H1 (cell line): ENCODE data around the gene IQCC. TPM values are rescaled to one million over a fixed set of nuclear protein-coding genes. Genes with fewer than 3 reads are reported as not detected.

Source experiments
- CTCF ChIA-PET: fragments of 300-600 bp; sonication (Branson Sonifier 250); formaldehyde crosslinking; loops from one replicate; lab custom pipeline; 2021; ENCODE audit not compliant: partially characterized antibody; lab: Charles Lee
- POLR2A ChIA-PET: fragments of 300-600 bp; sonication (Branson Sonifier 250); formaldehyde crosslinking; loops from one replicate; lab custom pipeline; 2021; ENCODE audit warnings: inconsistent platforms; ENCODE audit not compliant: partially characterized antibody; lab: Charles Lee
- DNase-seq, 2 experiments: peaks; one replicate each; pipeline versions ENCODE4 v3.0.0 to v3.0.0-alpha.2; 2010 to 2022; ENCODE audit warnings: low spot score in 2 of 2, low read depth in 1 of 2, mixed read lengths in 1 of 2
- FAIRE-seq: peaks from 2 replicates; lab custom pipeline; 2011; peaks lifted over from hg19 to GRCh38; lab: Jason Lieb, UNC
- H2AFZ ChIP-seq: 2 replicates; pipeline ENCODE4 v1.8.1; 2012; ENCODE audit warnings: low read length, inconsistent platforms
- H2AK5ac ChIP-seq: 2 replicates; pipeline ENCODE4 v1.6.1; 2013; ENCODE audit warnings: low read depth, low read length
- H2BK120ac ChIP-seq: replicated peaks from 2 replicates; pipeline ENCODE3; 2013; ENCODE audit warnings: low read depth, low read length, inconsistent platforms
- H2BK12ac ChIP-seq: 2 replicates; pipeline ENCODE4 v1.6.1; 2013; ENCODE audit warnings: low read depth, low read length
- H2BK15ac ChIP-seq: 2 replicates; pipeline ENCODE4 v1.6.1; 2013; ENCODE audit warnings: low read length
- H2BK20ac ChIP-seq: 2 replicates; pipeline ENCODE4 v1.6.1; 2013; ENCODE audit warnings: low read length
- H2BK5ac ChIP-seq: 2 replicates; pipeline ENCODE4 v1.6.1; 2013; ENCODE audit warnings: low read depth, low read length
- H3K14ac ChIP-seq: 2 replicates; pipeline ENCODE4 v1.6.1; 2013; ENCODE audit warnings: inconsistent platforms; ENCODE audit not compliant: insufficient read length
- H3K18ac ChIP-seq: 2 replicates; pipeline ENCODE4 v1.6.1; 2013; ENCODE audit warnings: low read length; ENCODE audit errors: extremely low read depth
- H3K23ac ChIP-seq: 2 replicates; pipeline ENCODE4 v1.6.1; 2013; ENCODE audit warnings: inconsistent platforms; ENCODE audit not compliant: insufficient read length
- H3K23me2 ChIP-seq: 2 replicates; pipeline ENCODE4 v1.6.1; 2013; ENCODE audit warnings: low read depth, low read length
- H3K27ac ChIP-seq: 2 replicates; pipeline ENCODE4 v1.6.1; 2011; ENCODE audit warnings: low read depth, low read length, inconsistent platforms
- H3K27me3 ChIP-seq, 4 experiments: replicated peaks in 1 of 4; 1 replicate in 1 of 4; 2 replicates in 3 of 4; pipeline versions ENCODE4 v1.6.1 to v1.8.1; 2011 to 2013; ENCODE audit warnings: low read length in 3 of 4, mild to moderate bottlenecking in 3 of 4, inconsistent platforms in 2 of 4, mixed read lengths in 2 of 4, moderate library complexity in 1 of 4; ENCODE audit not compliant: control insufficient read depth in 3 of 4, insufficient read depth in 3 of 4; ENCODE audit errors: extremely low read depth in 1 of 4
- H3K36me3 ChIP-seq, 4 experiments: 2 replicates each; pipeline versions ENCODE4 v1.6.1 to v1.8.1; 2011 to 2013; ENCODE audit warnings: mild to moderate bottlenecking in 4 of 4, low read length in 3 of 4, moderate library complexity in 2 of 4, control low read depth in 1 of 4, inconsistent platforms in 1 of 4; ENCODE audit not compliant: insufficient read depth in 4 of 4, control insufficient read depth in 2 of 4
- H3K4ac ChIP-seq: replicated peaks from 2 replicates; pipeline ENCODE3; 2013; ENCODE audit warnings: low read length, low read depth, mixed read lengths, inconsistent platforms; ENCODE audit not compliant: insufficient read length
- H3K4me1 ChIP-seq, 4 experiments: replicated peaks in 1 of 4; 1 replicate in 1 of 4; 2 replicates in 3 of 4; pipeline versions ENCODE4 v1.6.1 to v1.8.1; 2011 to 2013; ENCODE audit warnings: low read length in 3 of 4, inconsistent platforms in 2 of 4, mixed read lengths in 1 of 4; ENCODE audit not compliant: insufficient read depth in 4 of 4, control insufficient read depth in 3 of 4
- H3K4me2 ChIP-seq, 2 experiments: 2 replicates each; pipeline versions ENCODE4 v1.6.1 to v1.8.1; 2011 to 2013; ENCODE audit warnings: low read depth in 2 of 2, low read length in 2 of 2, control low read depth in 1 of 2, inconsistent platforms in 1 of 2, mild to moderate bottlenecking in 1 of 2; ENCODE audit not compliant: insufficient read depth in 1 of 2
- H3K4me3 ChIP-seq, 4 experiments: fragments of 200-600, 300-600 bp in 1 of 4; sonication (generic), shearing (Covaris generic), sonication (Bioruptor Twin) in 1 of 4; 2 replicates each; pipeline versions ENCODE4 v1.5.1 to v1.8.1; 2011 to 2016; ENCODE audit warnings: low read length in 4 of 4, low read depth in 3 of 4, control low read depth in 2 of 4, inconsistent platforms in 2 of 4, mild to moderate bottlenecking in 2 of 4, mixed read lengths in 1 of 4, moderate library complexity in 1 of 4; ENCODE audit not compliant: insufficient read depth in 2 of 4; ENCODE audit errors: extremely low read depth in 1 of 4
- H3K56ac ChIP-seq: replicated peaks from 2 replicates; pipeline ENCODE3; 2013; ENCODE audit warnings: low read depth, mild to moderate bottlenecking, mixed read lengths, low read length, inconsistent platforms; ENCODE audit not compliant: insufficient read length
- H3K79me1 ChIP-seq: 2 replicates; pipeline ENCODE4 v1.6.1; 2013; ENCODE audit warnings: low read depth, low read length, control low read depth
- H3K79me2 ChIP-seq, 2 experiments: 2 replicates each; pipeline versions ENCODE4 v1.6.1 to v1.8.1; 2012 to 2013; ENCODE audit warnings: low read length in 2 of 2, mild to moderate bottlenecking in 2 of 2, inconsistent platforms in 1 of 2; ENCODE audit not compliant: insufficient read depth in 2 of 2, control insufficient read depth in 1 of 2
- H3K9ac ChIP-seq, 4 experiments: replicated peaks in 1 of 4; 1 replicate in 1 of 4; 2 replicates in 3 of 4; pipeline versions ENCODE4 v1.6.1 to v1.8.1; 2011 to 2013; ENCODE audit warnings: low read depth in 3 of 4, low read length in 3 of 4, control low read depth in 2 of 4, mild to moderate bottlenecking in 2 of 4, moderate library complexity in 2 of 4, inconsistent platforms in 1 of 4; ENCODE audit errors: extremely low read depth in 1 of 4
- H3K9me3 ChIP-seq, 2 experiments: 2 replicates each; pipeline versions ENCODE4 v1.6.1 to v1.8.1; 2012 to 2013; ENCODE audit warnings: mild to moderate bottlenecking in 2 of 2, moderate library complexity in 2 of 2, control low read depth in 1 of 2, inconsistent platforms in 1 of 2, low read depth in 1 of 2, low read length in 1 of 2, mixed read lengths in 1 of 2; ENCODE audit not compliant: insufficient read depth in 2 of 2
- H4K20me1 ChIP-seq, 2 experiments: replicated peaks in 1 of 2; 2 replicates each; pipeline versions ENCODE3 to v1.8.1; 2011 to 2013; ENCODE audit warnings: inconsistent platforms in 2 of 2, low read length in 2 of 2, mild to moderate bottlenecking in 1 of 2; ENCODE audit not compliant: insufficient read depth in 2 of 2, control insufficient read depth in 1 of 2
- H4K5ac ChIP-seq: 2 replicates; pipeline ENCODE4 v1.6.1; 2013; ENCODE audit warnings: low read length, low read depth, mixed read lengths, inconsistent platforms; ENCODE audit not compliant: insufficient read length
- H4K8ac ChIP-seq: 2 replicates; pipeline ENCODE4 v1.8.0; 2013; ENCODE audit warnings: mild to moderate bottlenecking, moderate library complexity, low read length, inconsistent platforms; ENCODE audit not compliant: insufficient read depth; ENCODE audit errors: extremely low read depth
- H4K91ac ChIP-seq: replicated peaks from 2 replicates; pipeline ENCODE3; 2013; ENCODE audit warnings: low read length, mixed read lengths, inconsistent platforms; ENCODE audit not compliant: insufficient read length
- CBX5 ChIP-seq: fragments of 300-800, 300-1000 bp; sonication (generic); IDR thresholded peaks from 2 replicates; pipeline ENCODE4 v1.7.1; 2016; ENCODE audit warnings: antibody characterized with exemption, low read length, low read depth
- NANOG ChIP-seq: IDR thresholded peaks from 2 replicates; pipeline ENCODE4 v1.6.1; 2011; ENCODE audit warnings: low read length, low read depth, mild to moderate bottlenecking, inconsistent platforms; ENCODE audit not compliant: insufficient read depth, poor library complexity, severe bottlenecking
- RFX5 ChIP-seq: IDR thresholded peaks from 2 replicates; pipeline ENCODE4 v1.6.1; 2011; ENCODE audit warnings: low read depth, low read length, improper control_type of control experiment, borderline replicate concordance
- WGBS, 2 experiments: shearing (Covaris generic) in 1 of 2; methylation state at CpG; one replicate each; pipeline versions ENCODE4 v1.1.6 to v1.1.7; 2013 to 2015; ENCODE audit warnings: low lambda C conversion rate in 2 of 2, mixed read lengths in 2 of 2, inconsistent platforms in 1 of 2, low coverage in 1 of 2, missing lambda C conversion rate in 1 of 2; ENCODE audit not compliant: insufficient replicate concordance in 2 of 2, insufficient coverage in 1 of 2, insufficient read length in 1 of 2; ENCODE audit errors: extremely low coverage in 1 of 2, missing lambda C conversion rate in 1 of 2; 5-methylcytosine and 5-hydroxymethylcytosine counted together
- polyA plus RNA-seq, 7 experiments: library from polyadenylated mRNA; depleted of rRNA in 3 of 7; stranded (reverse) in 5 of 7; unstranded in 2 of 7; fragments of >200 nt in 5 of 7; fragments of 200-250 nt in 2 of 7; gene quantifications; 1 replicate in 5 of 7; 2 replicates in 1 of 7; 4 replicates in 1 of 7; pipeline versions ENCODE4 v1.2.1 to v1.2.3, GENCODE V29; 2011 to 2013; ENCODE audit warnings: missing spikeins in 2 of 7, mixed read lengths in 2 of 7
- total RNA-seq: library from RNA; stranded (reverse); fragmentation: NEBNext Ultra II Directional; extraction: Animal tissue kit (Norgen Biotek cat#: 25700); gene quantifications from 2 replicates; pipeline ENCODE4 v1.2.1, GENCODE V29; 2021

IQCC gene
- total and polyA plus RNA-seq, 2 of the 8 experiments (the other 6 are each of a cell fraction or from before 2014, with no cell fraction given), result 2.5 to 4.2 TPM

DNA sequence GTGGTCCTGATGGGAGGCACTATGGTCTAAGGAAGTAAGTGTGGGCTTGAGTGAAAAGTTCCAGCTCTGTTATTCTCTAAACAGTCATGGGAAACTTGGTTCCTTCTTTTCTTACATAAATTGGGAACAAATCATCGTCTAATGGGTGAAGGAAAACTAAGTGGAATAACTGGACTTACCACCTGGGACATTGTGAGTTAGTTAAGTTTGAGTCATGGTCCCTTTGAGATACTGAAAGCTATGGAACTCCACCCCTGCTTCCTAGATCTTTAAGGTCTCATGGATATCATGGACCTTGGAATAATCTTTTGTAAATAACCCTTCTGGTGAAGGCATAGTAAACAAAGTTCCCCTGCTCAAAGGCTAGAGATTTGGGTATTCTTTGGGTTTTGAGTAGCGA lies 42.1 kb upstream of the IQCC start:
- H3K14ac ChIP-seq, result no peak overlapping the region
- H2BK15ac ChIP-seq, result no peak overlapping the region
- no peaks in the 10 kb centered on the region for H3K4me1 ChIP-seq
- H2BK12ac ChIP-seq, result no peak overlapping the region
- no peak for DNase-seq
- no peaks in the 10 kb centered on the region; the same call in 1 of the 2 replicates for H3K23me2 ChIP-seq
- H2BK5ac ChIP-seq, result no peak overlapping the region
- H3K4me2 ChIP-seq, result no peak overlapping the region
- TF ChIP-seq RFX5 (no peak), NANOG (no peak), CBX5 (no peak)
- TF ChIP-seq, all 59 proteins: peak for 0
- Histone ChIP-seq H4K91ac (no peak overlapping the region), H2AK5ac (no peak overlapping the region), H4K20me1 (peaks cover 0 to 2% of the 10 kb centered on the region in 2 experiments), H3K27me3 (no peaks in the 10 kb centered on the region), H3K79me2 (no peaks in the 10 kb centered on the region), H3K56ac (no peak overlapping the region), H2BK120ac (no peak overlapping the region), H3K9me3 (no peaks in the 10 kb centered on the region), H4K5ac (no peak overlapping the region), H2BK20ac (no peak overlapping the region), H3K23ac (no peak overlapping the region), H3K36me3 (peaks cover 11 to 75% (median 53%) of the 10 kb centered on the region in 4 experiments), H2AFZ (no peak overlapping the region), H3K18ac (no peak overlapping the region), H3K4me3 (no peak overlapping the region), H3K27ac (no peak overlapping the region), H3K79me1 (no peaks in the 10 kb centered on the region), H3K4ac (no peak overlapping the region), H3K9ac (no peak overlapping the region), H4K8ac (no peak overlapping the region)
- 100% methylated on average over 2 of the region's 2 CpGs; no CpG with 5 or more reads in 1 of the 2 experiments for WGBS, 2 experiments
- FAIRE-seq, result no peak
- ChIA-PET CTCF (interaction anchor here (0.6 kb wide), 1 partner anchor 75 kb away, joined by 3 read pairs; no protein-coding TSS in a partner anchor), POLR2A (interaction anchor here (1.2 to 1.8 kb wide), 2 partner anchors 16 to 55 kb away, joined by 3 to 4 read pairs; partner anchors contain the start of gene TXLNA)
